GM18499 (cell line): ENCODE results near the gene FPGT.
"Not testable (repeated sequence)": the region's sequence is repeated elsewhere in the genome, so short reads cannot be mapped to it uniquely, and the experiment has no call there.

Source experiments
- ATAC-seq: cut with Tn5 transposase; IDR thresholded peaks from one replicate; pipeline ENCODE4 v1.9.1; 2021; ENCODE audit warnings: moderate number of reproducible peaks; ENCODE audit not compliant: insufficient read depth, unreplicated experiment

FPGT gene

GRCh38 chr1:74253243-74253824, 55.3 kb downstream of the FPGT start:
- ATAC-seq = not testable (repeated sequence)
